HG03066 (cell line): ENCODE results near the gene ADAMTS18.

Experiments
- ATAC-seq: cut with Tn5 transposase; IDR thresholded peaks from one replicate; pipeline ENCODE4 v1.9.1; 2021; ENCODE audit warnings: low read depth; ENCODE audit not compliant: unreplicated experiment

ADAMTS18 gene

DNA sequence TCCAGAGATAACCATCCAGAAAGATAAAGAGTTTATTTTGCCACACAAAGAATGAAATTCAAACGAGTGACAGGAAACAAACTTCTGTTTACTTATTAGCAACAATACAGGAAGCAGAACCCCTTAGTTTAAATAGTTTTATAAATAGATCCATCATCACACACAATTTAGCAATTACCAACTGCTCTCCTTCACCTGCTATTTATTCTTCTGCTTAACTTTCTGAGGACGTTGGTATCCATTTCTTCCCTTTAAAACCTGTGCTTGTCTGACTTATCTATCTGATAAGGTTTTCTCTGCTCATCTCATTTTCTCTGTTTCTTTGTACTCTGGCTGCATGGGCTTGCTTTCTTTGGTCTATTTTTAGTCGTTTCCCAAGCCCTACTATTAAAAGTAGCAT, 4.3 kb upstream of the ADAMTS18 start:
- no peak for ATAC-seq

DNA sequence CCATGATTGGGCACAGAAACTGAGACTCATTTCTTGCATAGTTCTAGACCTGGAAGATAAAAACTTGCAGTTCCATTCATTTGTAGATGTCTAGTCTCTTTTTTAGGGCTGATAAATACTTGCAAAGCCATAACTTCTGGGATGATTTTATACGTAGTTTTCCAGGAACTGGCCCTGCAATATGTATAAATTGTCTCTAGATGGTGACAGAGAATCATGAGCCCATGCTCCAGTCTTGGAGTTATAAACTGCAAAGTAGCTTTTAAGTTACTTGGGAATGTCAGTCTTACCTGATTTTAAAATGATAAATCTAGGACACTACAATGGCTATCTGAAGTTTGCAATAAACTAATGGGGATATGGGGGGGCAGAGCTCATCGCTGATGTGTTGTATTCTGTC, 3.0 kb upstream of the ADAMTS18 start:
- no peak for ATAC-seq

DNA sequence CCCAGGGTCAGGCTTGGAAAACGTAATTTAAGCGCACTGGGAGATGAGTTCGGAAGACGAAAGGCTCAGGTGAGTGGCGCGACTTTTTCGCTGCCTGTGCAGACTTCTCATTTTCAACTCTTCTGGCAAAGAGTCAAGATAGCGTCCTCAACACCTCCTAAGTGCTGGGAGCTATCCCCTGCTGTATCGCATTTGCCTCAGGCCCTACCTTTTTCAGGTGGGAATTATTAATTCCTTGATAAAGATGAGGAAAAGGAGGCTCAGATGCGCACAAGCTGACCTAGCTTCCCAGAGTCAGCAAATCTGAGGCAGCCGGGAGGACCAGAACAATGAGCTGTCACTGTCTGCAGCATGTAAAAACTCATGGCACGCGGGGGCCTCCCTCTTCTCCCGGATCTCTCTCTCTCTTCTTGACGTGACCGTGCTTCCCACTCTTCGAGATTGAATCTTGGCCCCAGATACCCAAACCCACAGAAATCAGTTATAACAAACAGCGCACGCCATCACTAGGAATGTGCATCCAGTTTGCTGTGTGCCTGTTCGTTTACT, 512 bp upstream of the ADAMTS18 start:
- no peak for ATAC-seq

DNA sequence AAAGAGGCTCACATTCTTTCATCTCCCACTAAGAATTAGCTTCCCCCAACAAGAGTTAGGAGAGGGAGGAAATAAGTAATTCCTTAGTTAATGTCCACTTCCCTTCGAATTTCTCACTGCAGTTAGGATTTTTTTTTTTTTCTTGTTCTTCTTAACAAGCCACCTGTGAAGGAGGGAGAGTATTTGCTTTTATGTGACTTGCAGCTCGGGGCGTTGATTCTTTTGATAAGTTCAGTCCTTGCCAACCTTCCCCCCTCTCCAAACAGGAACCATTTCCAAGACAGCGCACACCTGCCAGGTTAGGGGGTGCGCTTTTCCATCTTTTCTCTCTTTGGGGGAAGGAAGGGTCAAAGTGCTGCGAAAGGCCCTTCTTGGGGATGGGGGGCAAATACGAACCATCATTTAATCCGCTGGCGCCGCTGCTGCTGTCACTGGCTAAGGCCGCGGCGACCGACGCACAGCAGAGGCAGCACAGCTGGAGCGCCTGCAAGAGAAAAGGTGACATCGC, 758 bp downstream of the ADAMTS18 start:
- no peak for ATAC-seq

DNA sequence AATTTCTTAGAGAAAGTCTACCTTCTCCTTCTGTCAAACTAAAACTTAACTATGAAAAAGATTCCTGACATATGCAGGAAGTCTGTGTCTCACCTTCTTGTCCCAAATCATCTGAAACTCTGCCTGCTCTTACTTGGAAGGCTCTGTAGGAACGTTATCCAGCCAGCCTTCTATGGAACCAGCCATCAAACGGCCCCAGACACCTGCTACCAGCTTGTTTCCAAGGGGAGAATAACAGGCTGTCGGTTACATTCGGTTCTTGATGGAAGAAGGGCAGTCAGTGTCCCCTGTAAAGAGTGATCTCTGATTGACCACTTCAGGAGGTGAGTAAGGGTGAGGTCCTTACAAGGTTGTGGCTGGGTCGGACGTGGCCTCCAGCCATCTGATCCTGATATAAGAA, 1.7 kb downstream of the ADAMTS18 start:
- no peak for ATAC-seq

DNA sequence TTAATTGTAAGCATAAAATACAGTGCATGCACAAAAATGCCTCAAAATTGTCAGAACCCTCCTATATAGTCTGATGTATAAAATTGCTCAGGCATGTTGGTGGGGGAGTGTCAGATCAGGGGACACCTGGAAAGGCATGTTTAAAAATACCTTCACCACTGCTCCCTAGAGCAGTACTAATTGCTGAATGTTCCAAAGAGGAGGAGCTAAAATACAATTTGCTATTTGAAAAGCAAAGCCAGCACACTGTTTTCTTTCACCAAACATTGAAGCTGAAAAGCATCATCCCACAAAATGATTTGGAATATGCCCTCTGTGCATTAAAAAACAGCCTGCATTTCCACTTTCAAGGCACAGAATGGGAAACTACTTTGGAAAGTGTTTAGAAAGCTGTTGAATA, 2.6 kb downstream of the ADAMTS18 start:
- no peak for ATAC-seq

DNA sequence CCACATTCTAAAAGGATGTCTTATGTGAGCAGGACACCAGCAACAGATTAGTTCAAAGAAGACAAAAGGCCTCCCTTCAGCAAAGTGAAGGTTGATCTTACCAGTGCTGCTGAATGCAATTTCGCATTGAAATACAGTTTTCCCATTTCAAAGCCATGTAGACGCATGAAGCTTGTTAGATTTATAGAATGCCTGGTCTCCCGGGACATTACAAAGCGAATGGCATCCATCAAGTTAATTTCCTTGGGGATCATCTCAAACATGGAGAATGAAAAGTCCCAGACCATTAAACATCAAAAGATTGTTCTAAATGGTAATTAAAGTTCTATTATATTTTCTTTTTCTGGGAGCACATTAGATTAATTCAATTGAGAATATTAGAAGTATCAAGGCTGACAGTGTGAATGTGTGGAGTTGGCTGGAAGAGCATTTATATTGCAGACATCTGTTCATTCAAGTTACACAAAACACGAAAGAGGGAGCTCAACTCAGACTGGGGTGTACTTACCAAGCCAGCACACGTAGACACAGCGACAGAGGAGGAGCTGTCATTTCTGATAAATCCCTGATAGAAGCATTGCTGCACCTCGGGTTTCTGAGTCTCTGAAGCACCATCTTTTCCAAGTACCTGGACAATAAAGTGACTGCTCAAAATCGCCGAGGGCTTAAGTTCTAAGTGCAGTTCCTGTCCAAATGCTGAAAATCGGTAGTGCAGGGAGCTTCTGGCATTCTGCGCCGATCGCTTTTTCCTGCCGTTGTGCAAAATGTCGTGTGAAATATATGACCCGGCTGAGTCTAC, 3.8 kb downstream of the ADAMTS18 start:
- ATAC-seq, result no peak

DNA sequence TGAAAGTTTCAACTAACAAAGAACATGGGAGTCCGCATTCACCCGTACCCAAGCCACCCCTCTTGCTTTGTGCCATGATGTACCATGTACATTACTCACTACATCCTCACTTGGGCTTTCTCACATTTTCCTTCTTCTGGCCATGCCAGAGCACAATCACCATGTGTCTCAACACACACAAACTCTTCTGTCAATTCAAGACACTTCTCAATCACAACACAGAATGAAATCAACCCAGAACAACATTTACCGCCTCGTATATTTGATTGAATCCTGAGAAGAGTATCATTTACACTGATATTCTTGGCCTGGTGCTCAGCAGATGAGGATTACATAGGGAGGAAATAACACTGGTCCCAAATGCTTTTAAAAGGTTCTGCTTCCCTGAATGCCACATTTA, 4.5 kb downstream of the ADAMTS18 start:
- ATAC-seq, result no peak

DNA sequence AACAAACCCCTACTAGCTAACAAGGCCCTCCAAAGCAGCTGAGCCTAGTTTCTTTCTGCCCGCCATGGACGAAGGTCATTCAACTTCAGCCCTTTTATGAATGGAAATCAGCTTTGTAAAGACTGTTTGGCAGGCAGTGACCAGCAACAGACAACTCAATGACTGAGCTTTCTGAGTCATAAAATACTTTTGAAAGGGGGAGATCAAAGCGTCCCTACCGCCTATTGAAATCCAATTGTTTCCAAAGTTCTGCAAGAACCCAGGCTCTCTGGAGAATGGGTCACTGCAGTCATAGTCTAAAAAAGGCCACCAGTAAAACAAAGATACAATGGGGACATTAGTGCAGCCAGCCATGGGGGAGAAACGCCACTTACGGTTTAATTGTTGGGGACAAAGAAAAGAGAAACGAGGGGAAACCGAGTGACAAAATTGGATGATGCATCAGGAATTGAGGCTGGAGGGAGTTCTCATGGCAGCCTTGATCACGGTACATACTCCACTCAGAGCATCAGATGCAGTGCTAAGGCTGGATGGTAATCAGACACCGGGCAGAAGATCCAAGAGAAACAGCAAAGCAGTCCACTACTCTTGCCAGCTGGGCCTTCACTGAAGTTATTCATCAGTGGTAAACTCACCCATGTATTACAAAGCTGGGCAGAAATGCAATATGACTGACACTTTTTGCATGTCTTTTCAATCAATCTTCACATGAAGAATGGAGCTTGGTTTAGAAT, 9.8 kb downstream of the ADAMTS18 start:
- ATAC-seq, result no peak

DNA sequence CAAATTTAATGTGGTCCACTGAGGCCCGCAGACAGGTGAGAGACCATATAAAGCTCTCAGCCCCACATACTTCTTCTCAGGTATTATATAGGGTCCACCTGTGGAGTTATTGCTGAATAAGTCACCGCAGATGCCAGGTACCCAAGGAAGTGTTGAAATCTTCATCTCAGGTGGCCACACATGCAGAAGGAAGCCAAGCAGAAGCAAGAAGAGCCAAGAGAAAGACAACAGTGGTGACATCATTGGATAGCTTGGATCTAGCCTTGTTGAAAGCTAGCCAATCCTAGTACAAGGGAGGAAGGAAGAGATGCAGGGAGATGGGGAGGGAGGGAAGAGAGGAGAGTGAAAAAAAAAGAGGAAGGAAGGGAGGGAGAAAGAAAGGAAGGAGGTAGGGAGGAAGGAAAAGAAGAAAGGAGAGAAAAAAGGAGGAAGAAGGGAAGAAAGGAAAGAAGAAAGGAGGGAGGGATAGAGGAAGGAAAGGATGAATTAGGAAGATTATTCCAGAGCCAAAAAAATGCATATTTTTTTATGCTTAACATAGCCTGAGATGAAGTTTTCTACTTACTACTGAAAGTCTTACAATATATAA, 12.5 kb downstream of the ADAMTS18 start:
- ATAC-seq, result no peak

DNA sequence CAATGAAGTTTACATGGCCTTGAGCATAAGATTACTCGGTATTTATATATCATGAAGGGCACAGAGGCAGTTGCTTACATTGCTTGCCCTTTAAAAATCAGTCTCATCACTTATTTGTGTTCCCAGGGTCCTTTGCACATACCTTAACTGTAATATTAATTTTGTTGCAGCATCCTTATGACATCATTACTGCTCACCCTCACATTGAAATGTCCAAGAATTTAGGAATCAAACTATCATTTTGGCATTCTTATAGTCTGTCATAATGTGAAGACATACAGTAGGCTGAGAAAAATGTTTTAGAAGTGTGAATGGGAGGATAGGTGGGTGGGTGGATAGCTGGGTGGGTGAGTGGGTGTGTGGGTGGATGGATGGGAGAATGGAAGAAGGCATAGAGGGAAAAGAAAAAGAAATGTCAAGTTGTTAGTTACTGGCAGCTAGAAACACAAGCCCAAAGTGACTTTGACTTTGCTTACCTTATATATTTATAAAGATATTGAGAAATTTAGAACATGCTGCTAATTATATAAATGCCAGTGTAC, 17.8 kb downstream of the ADAMTS18 start:
- ATAC-seq, result no peak

DNA sequence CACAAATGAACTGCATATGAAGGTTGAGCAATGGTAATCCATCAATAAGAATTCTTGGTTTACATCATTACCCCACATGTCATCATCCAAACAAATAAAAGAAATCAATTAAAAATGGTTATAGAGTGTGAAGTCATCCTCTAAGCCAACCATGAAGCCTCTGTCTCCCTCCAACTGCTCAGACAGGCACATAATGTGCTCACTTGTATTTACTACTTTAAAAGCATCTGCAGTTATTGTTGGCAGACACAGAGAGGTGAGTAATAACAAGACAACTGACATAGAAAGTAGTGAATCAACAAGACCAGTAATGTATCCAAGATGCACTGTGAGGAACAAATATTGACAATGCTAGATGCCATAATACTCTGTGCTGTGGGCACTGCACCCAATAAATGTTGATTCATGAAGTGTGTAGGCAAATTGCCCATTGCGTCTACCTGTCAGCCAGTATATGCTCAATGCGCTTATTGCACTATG, 20.0 kb downstream of the ADAMTS18 start:
- no peak for ATAC-seq

DNA sequence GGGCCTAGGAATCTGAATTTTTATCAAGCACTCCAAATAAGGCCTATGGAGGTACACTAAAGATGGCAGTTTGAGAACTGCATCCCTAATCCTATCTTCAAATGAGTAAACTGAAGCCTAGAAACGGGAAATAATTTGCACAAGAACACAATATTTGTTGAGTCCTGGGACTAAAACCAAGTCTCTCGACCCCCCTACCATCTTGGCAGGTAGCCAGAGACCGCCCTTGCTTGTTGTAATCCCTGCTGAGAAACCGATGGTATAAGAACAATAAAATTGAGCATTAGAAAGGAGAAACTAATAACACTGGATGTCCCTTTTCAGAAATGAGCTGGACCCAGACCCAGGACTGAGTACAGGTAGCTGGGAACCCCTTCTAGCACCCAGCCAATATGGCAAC, 24.4 kb downstream of the ADAMTS18 start:
- no peak for ATAC-seq

DNA sequence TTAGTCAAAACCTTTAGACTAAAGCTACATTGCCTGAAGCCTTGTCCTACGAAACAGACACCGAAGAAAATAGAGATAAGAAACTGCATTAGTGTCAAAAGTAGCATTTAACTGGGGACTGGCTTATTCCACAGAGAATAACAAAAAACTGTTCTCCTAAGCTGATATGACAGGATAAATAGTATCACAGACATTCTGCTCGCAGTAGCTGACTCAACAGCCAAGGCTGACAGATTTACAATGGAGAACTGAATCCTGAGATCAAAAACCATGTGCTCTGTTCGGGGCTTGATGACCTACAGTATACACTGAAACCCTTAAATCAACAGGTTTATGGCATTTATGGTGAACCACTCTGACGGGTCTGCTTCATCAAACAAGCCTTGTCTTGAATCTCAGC, 25.5 kb downstream of the ADAMTS18 start:
- ATAC-seq, result no peak

DNA sequence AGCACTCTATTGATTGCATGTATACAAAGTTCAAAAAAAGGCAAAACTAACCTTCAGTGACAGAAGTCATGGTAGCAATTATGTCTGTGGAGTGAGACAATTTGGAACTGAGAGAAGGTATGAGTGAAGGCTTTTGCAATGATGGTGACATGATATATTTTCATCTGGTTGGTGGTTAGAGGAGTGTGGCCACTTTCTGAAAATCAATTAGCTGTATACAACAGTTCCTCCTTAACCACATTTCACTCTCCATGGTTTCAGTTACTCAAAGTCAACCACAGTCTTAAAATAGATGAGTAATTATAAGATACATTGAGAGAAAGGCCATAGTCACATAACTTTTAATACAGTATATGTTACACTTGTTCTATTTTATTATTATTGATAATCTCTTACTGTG, 26.2 kb downstream of the ADAMTS18 start:
- ATAC-seq, result no peak

DNA sequence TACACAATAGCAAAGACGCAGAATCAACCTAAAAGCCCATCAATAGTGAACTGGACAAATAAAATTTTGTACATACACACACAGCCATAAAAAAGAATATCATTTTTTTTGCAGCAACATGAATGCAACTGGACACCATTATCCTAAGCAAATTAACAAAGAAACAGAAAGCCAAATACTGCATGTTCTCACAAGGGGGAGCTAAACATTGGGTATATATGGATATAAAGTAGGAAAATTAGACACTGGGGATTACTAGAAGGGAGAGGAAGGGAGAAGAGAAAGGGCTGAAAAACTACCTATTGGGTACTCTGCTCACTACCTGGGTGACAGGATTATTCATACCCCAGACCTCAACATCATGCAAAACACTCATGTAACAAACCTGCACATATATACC, 28.2 kb downstream of the ADAMTS18 start:
- no peak for ATAC-seq

DNA sequence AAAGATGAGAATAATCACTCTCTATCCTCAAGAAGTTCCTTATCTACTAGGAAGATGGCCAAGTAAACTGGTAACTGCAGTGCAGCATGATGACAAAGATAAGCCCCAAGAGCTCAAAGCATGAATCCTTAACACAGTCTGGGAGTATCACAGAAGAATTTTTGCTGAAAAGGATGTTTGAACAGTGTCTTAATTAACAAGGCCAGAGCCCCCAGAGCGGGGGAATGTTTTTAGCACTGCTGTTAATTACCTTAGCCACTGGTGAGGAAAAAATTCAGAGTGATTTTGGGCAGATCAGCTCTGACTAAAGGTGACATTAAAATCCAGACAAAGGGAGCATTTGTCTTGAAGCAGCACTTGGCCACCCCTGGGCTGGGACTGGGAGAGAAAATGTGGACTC, 30.1 kb downstream of the ADAMTS18 start:
- ATAC-seq, result no peak

DNA sequence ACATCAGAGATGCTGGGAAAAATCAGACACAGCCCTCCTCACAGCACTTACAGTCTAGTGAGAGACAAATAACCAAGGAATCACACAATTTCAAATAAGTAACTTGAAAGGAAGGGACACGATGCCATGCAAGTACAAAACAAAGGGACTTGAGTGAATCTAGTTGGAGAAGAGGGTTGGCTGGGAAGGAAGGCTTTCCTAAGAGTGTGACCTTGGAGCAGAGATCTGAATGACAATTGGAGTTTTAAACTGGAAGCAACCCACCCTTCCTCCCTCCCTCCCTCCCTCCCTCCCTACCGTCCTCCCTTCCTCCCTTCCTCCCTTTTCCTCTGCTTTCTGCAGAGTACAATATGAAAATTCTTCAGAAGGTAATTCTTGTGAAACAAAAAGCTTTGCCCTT, 31.1 kb downstream of the ADAMTS18 start:
- no peak for ATAC-seq

DNA sequence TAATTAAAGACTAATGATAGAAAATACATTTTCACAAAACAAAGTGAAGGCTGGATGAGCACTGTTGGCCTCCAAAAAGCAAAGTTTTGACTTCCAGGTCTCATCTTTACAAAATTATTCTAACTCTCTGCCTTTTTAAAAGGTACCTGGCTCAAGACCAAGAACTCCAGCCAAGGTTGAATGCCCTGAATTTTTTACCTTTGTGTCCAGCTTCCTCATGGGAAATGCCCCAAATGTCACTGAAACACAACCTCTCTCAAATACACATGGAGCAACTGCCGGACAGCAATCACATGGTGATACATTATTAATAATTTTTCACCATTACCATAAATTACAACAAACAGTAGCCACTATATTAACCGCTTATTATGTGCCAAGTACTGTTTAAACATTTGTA, 32.2 kb downstream of the ADAMTS18 start:
- no peak for ATAC-seq

DNA sequence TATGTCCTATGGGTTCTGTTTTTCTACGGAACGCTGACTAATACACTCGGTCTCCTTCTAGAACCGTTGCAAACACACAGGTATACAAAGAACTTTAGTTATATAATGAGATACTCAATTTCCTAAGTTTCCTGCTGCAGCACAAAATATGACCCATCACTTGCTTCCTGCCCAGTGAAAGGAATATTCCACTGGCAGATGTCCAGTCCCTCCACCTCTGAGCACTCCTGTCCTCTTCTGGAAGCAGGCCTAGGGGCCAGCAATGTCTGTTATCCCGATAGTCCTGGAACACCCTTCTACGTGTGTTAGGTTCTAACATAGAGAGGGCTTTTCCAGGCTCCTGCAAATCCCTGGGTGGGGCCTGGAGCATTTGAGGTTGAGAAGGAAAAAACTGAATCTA, 32.7 kb downstream of the ADAMTS18 start:
- no peak for ATAC-seq

DNA sequence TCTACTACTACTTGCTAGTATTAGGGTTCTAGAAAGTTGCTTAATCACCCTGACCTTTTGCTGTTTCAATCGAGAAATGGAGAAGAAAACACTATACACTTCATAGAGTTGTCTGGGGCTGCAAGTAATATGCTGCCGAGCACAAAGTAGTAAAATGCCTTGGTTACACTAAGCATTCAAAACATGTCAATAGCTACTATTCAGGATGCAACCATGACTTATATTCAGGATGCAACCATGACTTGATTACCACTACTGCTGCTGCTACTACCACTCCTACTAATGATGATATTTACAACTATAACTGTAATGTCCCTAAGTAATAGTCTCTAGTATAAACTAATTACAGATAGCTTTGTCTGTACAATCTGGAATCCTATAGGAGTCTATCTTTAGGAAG, 35.3 kb downstream of the ADAMTS18 start:
- ATAC-seq, result no peak
